Activated B cell treated with CpG ODN at 0.5 μM for 24 hours (primary cell): ENCODE data around the gene PPP1R18. TPM values are rescaled to one million over a fixed set of nuclear protein-coding genes. Genes with fewer than 3 reads are reported as not detected.

Source experiments
- ATAC-seq: fragments of 200-7000 bp; cut with Tn5 transposase; one replicate; pipeline ENCODE4 v1.10.0; 2021; ENCODE audit warnings: low read depth, mild to moderate bottlenecking, moderate library complexity
- CTCF ChIA-PET: fragments of 350-600 bp; sonication (Branson Sonifier 250); formaldehyde crosslinking; loops from one replicate; lab custom pipeline; 2021; ENCODE audit warnings: antibody characterized with exemption; lab: Charles Lee
- POLR2A ChIA-PET: fragments of 350-600 bp; sonication (Branson Sonifier 250); formaldehyde crosslinking; loops from one replicate; lab custom pipeline; 2021; ENCODE audit warnings: antibody characterized with exemption; lab: Charles Lee
- DNase-seq: peaks from one replicate; pipeline ENCODE4 v3.0.0; 2022
- H3K27ac Mint-ChIP-seq: one replicate; pipeline ENCODE4 v1.8.0; 2020; ENCODE audit warnings: mixed read lengths
- H3K27me3 Mint-ChIP-seq: one replicate; pipeline ENCODE4 v1.8.0; 2021; ENCODE audit warnings: mixed read lengths
- H3K36me3 Mint-ChIP-seq: one replicate; pipeline ENCODE4 v1.8.0; 2021; ENCODE audit warnings: low read depth, mixed read lengths
- H3K4me1 Mint-ChIP-seq: one replicate; pipeline ENCODE4 v1.8.0; 2021; ENCODE audit warnings: mixed read lengths
- H3K4me3 Mint-ChIP-seq: one replicate; pipeline ENCODE4 v1.8.0; 2020; ENCODE audit warnings: mild to moderate bottlenecking, mixed read lengths
- H3K9me3 Mint-ChIP-seq: one replicate; pipeline ENCODE4 v1.8.0; 2020; ENCODE audit warnings: mixed read lengths
- CTCF ChIP-seq: fragments of 200-600 bp; IDR thresholded peaks from one replicate; pipeline ENCODE4 v1.8.0; 2022; ENCODE audit warnings: antibody characterized with exemption, mild to moderate bottlenecking
- intact Hi-C: fragments of 100-400 bp; cut with micrococcal nuclease; formaldehyde crosslinking; loops from one replicate; pipeline ENCODE4 v1.15.1; 2024
- total RNA-seq: library from RNA; stranded (reverse); gene quantifications from 2 replicates; pipeline ENCODE4 v1.2.3, GENCODE V29; 2022

PPP1R18 gene
- total RNA-seq, 1 donor from 2014 or later, result 104 TPM

GRCh38 chr6:30703011-30703410, 16.6 kb upstream of the PPP1R18 start:
- TF ChIP-seq CTCF, result no peak
- POLR2A ChIA-PET, result interaction anchor here (1.2 to 2.7 kb wide), 3 partner anchors 9 to 23 kb away, joined by 5 to 10 read pairs (median 6); partner anchors contain the start of gene MDC1
- no peak overlapping the region for H3K27ac Mint-ChIP-seq

GRCh38 chr6:30700340-30700739, 13.9 kb upstream of the PPP1R18 start:
- DNase-seq, result no peak
- intact Hi-C loops, result no loop called here
- no peak overlapping the region for H3K4me3 Mint-ChIP-seq
- TF ChIP-seq CTCF, result no peak
- POLR2A ChIA-PET, result interaction anchor here (1.0 kb wide), 1 partner anchor 17 kb away, joined by 3 read pairs; the partner anchor contains the start of gene MDC1
- no peaks in the 10 kb centered on the region for H3K27me3 Mint-ChIP-seq
- ATAC-seq, result no peak
- H3K4me1 Mint-ChIP-seq, result no peaks in the 10 kb centered on the region
- no peaks in the 10 kb centered on the region for H3K9me3 Mint-ChIP-seq
- CTCF ChIA-PET, result no interaction called here
- no peak overlapping the region for H3K27ac Mint-ChIP-seq
- peaks cover 43% of the 10 kb centered on the region for H3K36me3 Mint-ChIP-seq

More at GRCh38 chr6:30703011-30703410, 16.6 kb upstream of the PPP1R18 start:
- intact Hi-C loops, result loop anchor here (1.0 kb wide), 1 partner anchor 13 kb away; the partner anchor contains the start of gene NRM
- H3K36me3 Mint-ChIP-seq, result peaks cover 61% of the 10 kb centered on the region
- ATAC-seq (no peak), DNase-seq (no peak)
- no peaks in the 10 kb centered on the region for H3K4me1 Mint-ChIP-seq
- CTCF ChIA-PET, result interaction anchor here (1.5 kb wide), 1 partner anchor 28 kb away, joined by 4 read pairs; no protein-coding TSS in a partner anchor
- no peaks in the 10 kb centered on the region for H3K9me3 Mint-ChIP-seq
- no peak overlapping the region for H3K4me3 Mint-ChIP-seq
- no peaks in the 10 kb centered on the region for H3K27me3 Mint-ChIP-seq

GRCh38 chr6:30696432-30696831, 10.0 kb upstream of the PPP1R18 start:
- no peak overlapping the region for H3K4me3 Mint-ChIP-seq
- no peaks in the 10 kb centered on the region for H3K9me3 Mint-ChIP-seq
- ATAC-seq (no peak), DNase-seq (no peak)
- no peaks in the 10 kb centered on the region for H3K27me3 Mint-ChIP-seq
- no peak for TF ChIP-seq CTCF
- CTCF ChIA-PET, result no interaction called here
- no peak overlapping the region for H3K27ac Mint-ChIP-seq
- intact Hi-C loops, result no loop called here
- peaks cover 7% of the 10 kb centered on the region for H3K4me1 Mint-ChIP-seq
- POLR2A ChIA-PET, result interaction anchor here (1.0 kb wide), 1 partner anchor 19 kb away, joined by 5 read pairs; no protein-coding TSS in a partner anchor
- H3K36me3 Mint-ChIP-seq, result peaks cover 10% of the 10 kb centered on the region

- ChIA-PET POLR2A (interaction anchor here (0.7 to 8.2 kb wide), 4 partner anchors 9 to 197 kb away, joined by 3 to 262 read pairs (median 10); partner anchors contain the start of genes MDC1 and TUBB), CTCF (interaction anchor here (1.1 to 6.1 kb wide), 6 partner anchors 11 to 120 kb away, joined by 3 to 58 read pairs (median 6); partner anchors contain the start of gene ABCF1)
- intact Hi-C loops, result no loop called here
- no peak for TF ChIP-seq CTCF
- Mint-ChIP-seq H3K4me1 (peaks cover 49% of the 10 kb centered on the region), H3K27ac (peak overlapping the region; percentile 84), H3K9me3 (no peaks in the 10 kb centered on the region), H3K36me3 (peaks cover 7% of the 10 kb centered on the region), H3K27me3 (no peaks in the 10 kb centered on the region), H3K4me3 (peak overlapping the region; percentile 92)
- DNase-seq (no peak), ATAC-seq (no peak)
Observed at GRCh38 chr6:30691208-30691847, 4.9 kb upstream of the PPP1R18 start.
